Mesenchymal stem cell (in vitro differentiated cells and primary cell): Measurements from ENCODE around the gene PCNX4.

Experiments used
- DNase-seq: peaks from one replicate; pipeline ENCODE4 v3.0.0-alpha.2; 2013
- H2AFZ ChIP-seq: one replicate; pipeline ENCODE4 v1.6.1; 2013; ENCODE audit warnings: low read depth, mild to moderate bottlenecking, control low read depth, inconsistent platforms, low read length, moderate library complexity
- H2AK5ac ChIP-seq: 2 replicates; pipeline ENCODE4 v1.6.1; 2013; ENCODE audit warnings: low read length, moderate library complexity, mild to moderate bottlenecking, inconsistent platforms; ENCODE audit not compliant: severe bottlenecking
- H2BK120ac ChIP-seq: one replicate; pipeline ENCODE4 v1.6.1; 2013; ENCODE audit warnings: low read depth, mild to moderate bottlenecking, inconsistent platforms, low read length, moderate library complexity
- H2BK12ac ChIP-seq, 2 experiments: one replicate each; pipeline ENCODE4 v1.6.1; 2013; ENCODE audit warnings: inconsistent platforms in 2 of 2, low read length in 2 of 2, mild to moderate bottlenecking in 2 of 2, moderate library complexity in 2 of 2, control low read depth in 1 of 2
- H2BK15ac ChIP-seq: one replicate; pipeline ENCODE4 v1.6.1; 2013; ENCODE audit warnings: mild to moderate bottlenecking, low read depth, inconsistent platforms; ENCODE audit not compliant: poor library complexity, severe bottlenecking
- H2BK5ac ChIP-seq: 2 replicates; pipeline ENCODE4 v1.6.1; 2013; ENCODE audit warnings: low read depth, mild to moderate bottlenecking, low read length, control low read depth, inconsistent platforms; ENCODE audit not compliant: poor library complexity, severe bottlenecking
- H3K14ac ChIP-seq, 2 experiments: one replicate each; pipeline ENCODE4 v1.6.1; 2013; ENCODE audit warnings: inconsistent platforms in 2 of 2, low read length in 2 of 2, control low read depth in 1 of 2, mild to moderate bottlenecking in 1 of 2, moderate library complexity in 1 of 2
- H3K18ac ChIP-seq, 2 experiments: one replicate each; pipeline ENCODE4 v1.6.1; 2013; ENCODE audit warnings: inconsistent platforms in 2 of 2, low read length in 2 of 2, control low read depth in 1 of 2, low read depth in 1 of 2, mild to moderate bottlenecking in 1 of 2
- H3K23ac ChIP-seq, 2 experiments: one replicate each; pipeline ENCODE4 v1.6.1; 2013; ENCODE audit warnings: inconsistent platforms in 2 of 2, low read length in 2 of 2, mild to moderate bottlenecking in 2 of 2, moderate library complexity in 2 of 2, control low read depth in 1 of 2
- H3K27ac ChIP-seq: 2 replicates; pipeline ENCODE4 v1.5.1; 2013; ENCODE audit warnings: mild to moderate bottlenecking, moderate library complexity, low read length, control low read depth, inconsistent platforms; ENCODE audit not compliant: poor library complexity, severe bottlenecking
- H3K27me3 ChIP-seq, 2 experiments: 2 replicates each; pipeline versions ENCODE4 v1.6.1 to v1.7.0; 2013; ENCODE audit warnings: low read length in 2 of 2, mild to moderate bottlenecking in 2 of 2, moderate library complexity in 2 of 2, control low read depth in 1 of 2, inconsistent platforms in 1 of 2; ENCODE audit not compliant: control insufficient read depth in 1 of 2, insufficient read depth in 1 of 2
- H3K36me3 ChIP-seq, 2 experiments: 2 replicates each; pipeline versions ENCODE4 v1.6.1 to v1.7.0; 2013; ENCODE audit warnings: low read length in 2 of 2, control low read depth in 1 of 2, inconsistent platforms in 1 of 2, low read depth in 1 of 2, mild to moderate bottlenecking in 1 of 2; ENCODE audit not compliant: insufficient read depth in 2 of 2, control insufficient read depth in 1 of 2
- H3K4ac ChIP-seq, 2 experiments: one replicate each; pipeline ENCODE4 v1.6.1; 2013; ENCODE audit warnings: inconsistent platforms in 2 of 2, low read length in 2 of 2, mild to moderate bottlenecking in 2 of 2, moderate library complexity in 2 of 2, control low read depth in 1 of 2, low read depth in 1 of 2
- H3K4me1 ChIP-seq: 2 replicates; pipeline ENCODE4 v1.6.1; 2013; ENCODE audit warnings: low read depth, low read length, control low read depth; ENCODE audit not compliant: control insufficient read depth, insufficient read depth
- H3K4me2 ChIP-seq: 2 replicates; pipeline ENCODE4 v1.6.1; 2013; ENCODE audit warnings: low read length, mild to moderate bottlenecking, inconsistent platforms; ENCODE audit not compliant: poor library complexity, severe bottlenecking
- H3K4me3 ChIP-seq, 2 experiments: 2 replicates each; pipeline versions ENCODE4 v1.5.1 to v1.7.0; 2013; ENCODE audit warnings: low read length in 2 of 2, mild to moderate bottlenecking in 2 of 2, control low read depth in 1 of 2, low read depth in 1 of 2; ENCODE audit not compliant: insufficient read depth in 1 of 2
- H3K79me1 ChIP-seq: replicated peaks from 2 replicates; pipeline ENCODE4 v1.6.1; 2013; ENCODE audit warnings: mild to moderate bottlenecking, control low read depth, low read length, inconsistent platforms; ENCODE audit not compliant: poor library complexity, severe bottlenecking
- H3K9ac ChIP-seq: 2 replicates; pipeline ENCODE4 v1.7.0; 2013; ENCODE audit warnings: mild to moderate bottlenecking, low read length, moderate library complexity
- H3K9me3 ChIP-seq: 2 replicates; pipeline ENCODE4 v1.7.0; 2013; ENCODE audit warnings: mild to moderate bottlenecking, low read length; ENCODE audit not compliant: control insufficient read depth
- H4K8ac ChIP-seq: one replicate; pipeline ENCODE4 v1.6.1; 2013; ENCODE audit warnings: inconsistent platforms, mild to moderate bottlenecking, low read length, moderate library complexity
- H4K91ac ChIP-seq: one replicate; pipeline ENCODE4 v1.6.1; 2013; ENCODE audit warnings: mild to moderate bottlenecking, low read length, inconsistent platforms
- WGBS: methylation state at CpG from one replicate; pipeline ENCODE4 v1.1.7; 2013; ENCODE audit warnings: mixed read lengths; 5-methylcytosine and 5-hydroxymethylcytosine counted together

The PCNX4 gene

DNA sequence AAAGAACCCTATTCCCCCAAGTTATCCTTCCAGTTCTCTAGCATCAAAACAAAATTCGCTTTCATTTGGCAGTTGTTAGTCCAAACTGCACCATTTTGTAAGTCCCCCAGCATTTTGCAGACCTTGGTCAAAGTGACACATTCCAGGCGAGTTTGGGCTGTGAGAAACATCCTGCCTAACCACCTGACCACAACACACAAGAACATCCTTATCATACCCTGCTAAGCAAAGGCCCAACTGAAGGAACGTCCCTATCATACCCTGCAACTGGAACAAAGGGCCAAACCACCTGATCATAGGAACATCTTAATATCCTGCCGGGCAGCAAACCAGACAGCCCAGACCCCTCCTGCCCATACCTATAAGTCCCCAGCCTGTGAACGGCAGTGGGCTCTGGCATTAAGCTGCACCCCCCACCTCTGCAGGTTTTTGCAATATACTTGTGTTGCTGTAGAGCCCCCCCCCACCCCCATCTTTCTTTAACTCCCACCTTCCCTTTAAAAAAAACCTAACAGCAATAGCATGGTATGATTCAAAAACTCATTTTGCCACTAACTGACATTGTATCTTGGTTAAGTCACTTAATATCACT lies 2.7 kb downstream of the PCNX4 start:
- Histone ChIP-seq H3K9ac (peak overlapping the region; percentile 100), H2BK5ac (no peak overlapping the region), H3K4me1 (peaks cover 5% of the 10 kb centered on the region), H3K18ac (peak overlapping the region; percentile 70 to 88), H2AK5ac (peak overlapping the region; percentile 93), H2BK120ac (no peak overlapping the region), H3K36me3 (peaks cover 4 to 15% of the 10 kb centered on the region in 2 experiments), H3K4me3 (peak overlapping the region in 1 of 2 experiments; percentile 98), H4K8ac (peak overlapping the region; percentile 84), H2BK15ac (no peak overlapping the region), H3K4ac (no peak overlapping the region), H3K4me2 (peak overlapping the region; percentile 87), H3K23ac (no peak overlapping the region), H4K91ac (no peak overlapping the region), H3K14ac (peak overlapping the region in 1 of 2 experiments; percentile 55), H3K27me3 (no peaks in the 10 kb centered on the region), H3K79me1 (no peaks in the 10 kb centered on the region), H2BK12ac (peak overlapping the region in 1 of 2 experiments; percentile 63), H2AFZ (no peak overlapping the region), H3K9me3 (no peaks in the 10 kb centered on the region), H3K27ac (peak overlapping the region; percentile 90)
- peak; percentile 79 for DNase-seq
- 4% methylated on average over 5 of the region's 5 CpGs for WGBS

DNA sequence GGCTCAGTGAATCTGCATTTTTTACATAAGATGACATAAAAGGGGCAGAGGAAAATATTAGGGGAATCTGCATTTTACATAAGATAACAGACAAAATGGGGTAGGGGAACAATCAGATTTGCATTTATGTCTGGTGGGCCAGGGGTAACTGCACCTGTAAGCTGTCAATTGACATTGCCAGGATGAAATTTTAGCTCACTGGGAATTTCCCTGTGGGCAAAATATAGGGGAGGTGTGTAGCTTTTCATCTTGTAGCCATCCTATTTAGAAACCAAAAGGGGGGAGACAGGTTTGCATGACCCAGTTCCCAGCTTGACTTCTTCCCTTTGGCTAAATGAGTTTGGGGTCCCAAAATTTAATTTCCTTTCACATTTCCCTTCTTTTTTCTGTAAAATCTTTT lies 3.5 kb downstream of the PCNX4 start:
- no peaks in the 10 kb centered on the region for H3K79me1 ChIP-seq
- DNase-seq: no peak
- H3K27me3 ChIP-seq: no peaks in the 10 kb centered on the region
- H4K8ac ChIP-seq: no peak overlapping the region
- H4K91ac ChIP-seq: no peak overlapping the region
- H3K9ac ChIP-seq: peak overlapping the region; percentile 32
- peak overlapping the region; percentile 44 for H3K27ac ChIP-seq
- H2BK12ac ChIP-seq: no peak overlapping the region
- H2AFZ ChIP-seq: no peak overlapping the region
- no peak overlapping the region for H2BK120ac ChIP-seq
- no peak overlapping the region for H3K18ac ChIP-seq
- peak overlapping the region in 1 of 2 experiments; percentile 9 for H3K14ac ChIP-seq
- peak overlapping the region in 1 of 2 experiments; percentile 51 for H3K4ac ChIP-seq
- peaks cover 4 to 15% of the 10 kb centered on the region in 2 experiments for H3K36me3 ChIP-seq
- peak overlapping the region; percentile 45 for H2AK5ac ChIP-seq
- peak overlapping the region in 1 of 2 experiments; percentile 11 for H3K4me3 ChIP-seq
- no peaks in the 10 kb centered on the region for H3K9me3 ChIP-seq
- H3K4me1 ChIP-seq: peaks cover 5% of the 10 kb centered on the region
- no peak overlapping the region for H3K23ac ChIP-seq
- no peak overlapping the region for H2BK15ac ChIP-seq
- no peak overlapping the region for H2BK5ac ChIP-seq
- H3K4me2 ChIP-seq: peak overlapping the region; percentile 41

DNA sequence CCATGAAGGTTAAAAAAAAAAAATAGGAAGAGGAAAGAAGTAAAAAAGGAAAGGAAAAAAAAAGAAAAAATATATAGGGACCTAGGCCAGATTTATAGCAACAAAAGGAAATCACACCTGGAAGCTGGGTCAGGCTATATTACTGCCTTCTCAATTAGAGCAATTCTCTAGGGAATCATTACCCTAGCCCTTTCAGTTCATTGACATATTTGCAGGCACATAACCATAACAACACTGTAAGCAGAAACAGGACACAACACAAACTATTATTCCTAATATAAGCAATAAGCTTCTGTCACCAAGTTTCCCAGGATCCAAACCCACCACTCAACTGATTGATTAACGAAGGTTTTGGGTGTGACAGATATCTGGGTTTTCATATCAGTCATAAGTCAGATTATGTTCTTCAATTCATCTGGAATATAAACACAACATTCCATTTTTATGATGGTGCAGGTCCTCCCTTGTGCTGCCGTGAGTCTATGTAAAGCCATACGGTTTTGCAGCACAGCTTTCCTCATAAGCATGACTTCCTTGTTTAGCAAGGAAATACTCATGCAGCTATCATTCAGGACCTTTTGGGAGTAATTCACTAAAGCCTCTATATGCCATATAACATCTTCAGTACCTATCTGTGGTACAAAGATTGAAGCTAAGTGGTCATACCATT lies 4.2 kb downstream of the PCNX4 start:
- no peaks in the 10 kb centered on the region for H3K27me3 ChIP-seq
- H3K9me3 ChIP-seq: no peaks in the 10 kb centered on the region
- no peak overlapping the region for H3K18ac ChIP-seq
- no peak overlapping the region for H4K8ac ChIP-seq
- H2BK12ac ChIP-seq: no peak overlapping the region
- 0% methylated on average over 2 of the region's 3 CpGs for WGBS
- peak overlapping the region in 1 of 2 experiments; percentile 15 for H3K4me3 ChIP-seq
- no peak overlapping the region for H3K23ac ChIP-seq
- no peak overlapping the region for H4K91ac ChIP-seq
- peak overlapping the region; percentile 6 for H3K4me2 ChIP-seq
- H2BK15ac ChIP-seq: no peak overlapping the region
- no peak overlapping the region for H3K14ac ChIP-seq
- peak; percentile 84 for DNase-seq
- H2BK120ac ChIP-seq: no peak overlapping the region
- peak overlapping the region; percentile 9 for H3K27ac ChIP-seq
- H3K79me1 ChIP-seq: no peaks in the 10 kb centered on the region
- H2AFZ ChIP-seq: no peak overlapping the region
- H2BK5ac ChIP-seq: no peak overlapping the region
- H2AK5ac ChIP-seq: no peak overlapping the region
- peaks cover 5% of the 10 kb centered on the region for H3K4me1 ChIP-seq
- no peak overlapping the region for H3K4ac ChIP-seq
- peaks cover 4 to 15% of the 10 kb centered on the region in 2 experiments for H3K36me3 ChIP-seq
- H3K9ac ChIP-seq: peak overlapping the region; percentile 32

DNA sequence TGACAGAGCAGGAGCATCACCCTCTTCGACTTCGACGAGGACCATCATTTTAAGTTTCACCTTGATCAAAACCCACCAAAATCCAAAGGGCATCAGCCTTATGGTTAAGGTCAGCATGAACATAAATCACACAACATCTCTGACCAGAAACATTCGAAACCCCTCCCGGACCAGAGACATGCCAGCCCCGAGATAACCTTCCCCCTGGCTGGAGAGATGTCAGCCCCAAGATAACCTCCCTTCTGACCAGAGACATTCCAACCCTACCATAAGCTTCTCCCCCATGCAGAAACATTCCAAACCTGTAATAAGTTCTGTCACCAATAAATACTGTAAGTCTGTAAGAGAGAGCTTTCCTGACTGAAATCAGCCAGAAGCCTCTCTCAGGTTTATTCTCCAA lies 6.3 kb downstream of the PCNX4 start:
- Histone ChIP-seq H4K8ac (no peak overlapping the region), H2BK15ac (no peak overlapping the region), H3K27ac (no peak overlapping the region), H2BK12ac (no peak overlapping the region), H3K18ac (no peak overlapping the region), H3K9me3 (no peaks in the 10 kb centered on the region), H3K27me3 (no peaks in the 10 kb centered on the region), H3K23ac (no peak overlapping the region), H2BK5ac (no peak overlapping the region), H3K79me1 (no peaks in the 10 kb centered on the region), H3K36me3 (peaks cover 4 to 15% of the 10 kb centered on the region in 2 experiments), H2AFZ (no peak overlapping the region), H3K4me1 (peaks cover 5% of the 10 kb centered on the region), H3K14ac (no peak overlapping the region), H3K4me2 (no peak overlapping the region), H2AK5ac (no peak overlapping the region), H4K91ac (no peak overlapping the region), H3K4me3 (no peak overlapping the region), H3K9ac (no peak overlapping the region), H2BK120ac (no peak overlapping the region), H3K4ac (no peak overlapping the region)
- 93% methylated on average over 6 of the region's 6 CpGs for WGBS
- no peak for DNase-seq
